Immature natural killer cell (primary cell): Measurements from ENCODE around the gene RAD51B. TPM values are rescaled to one million over a fixed set of nuclear protein-coding genes. Genes with fewer than 3 reads are reported as not detected.

Experiments
- DNase-seq, 3 donors: peaks; one replicate each; pipeline ENCODE4 v3.0.0; 2022; ENCODE audit warnings: mixed read lengths in 1 of 3
- H3K27ac Mint-ChIP-seq, 6 donors: one replicate each; pipeline ENCODE4 v1.8.0; 2020; ENCODE audit warnings: mixed read lengths in 6 of 6, mild to moderate bottlenecking in 5 of 6, inconsistent platforms in 4 of 6, moderate library complexity in 3 of 6
- H3K27me3 Mint-ChIP-seq, 3 donors: one replicate each; pipeline ENCODE4 v1.8.0; 2020 to 2021; ENCODE audit warnings: low read depth in 3 of 3, mild to moderate bottlenecking in 3 of 3, mixed read lengths in 3 of 3, moderate library complexity in 3 of 3, inconsistent platforms in 1 of 3
- H3K36me3 Mint-ChIP-seq, 3 donors: one replicate each; pipeline ENCODE4 v1.8.0; 2020; ENCODE audit warnings: mixed read lengths in 3 of 3, inconsistent platforms in 2 of 3, mild to moderate bottlenecking in 2 of 3
- H3K4me1 Mint-ChIP-seq, 2 donors: one replicate each; pipeline ENCODE4 v1.8.0; 2020; ENCODE audit warnings: inconsistent platforms in 2 of 2, mild to moderate bottlenecking in 2 of 2, mixed read lengths in 2 of 2, moderate library complexity in 1 of 2
- H3K4me3 Mint-ChIP-seq, 5 donors: one replicate each; pipeline ENCODE4 v1.8.0; 2020; ENCODE audit warnings: mild to moderate bottlenecking in 5 of 5, mixed read lengths in 5 of 5, inconsistent platforms in 3 of 5, moderate library complexity in 3 of 5
- H3K9me3 Mint-ChIP-seq, 6 donors: one replicate each; pipeline ENCODE4 v1.8.0; 2020; ENCODE audit warnings: mild to moderate bottlenecking in 6 of 6, mixed read lengths in 6 of 6, inconsistent platforms in 4 of 6, moderate library complexity in 3 of 6
- polyA plus RNA-seq, 3 donors: library from polyadenylated mRNA; unstranded; fragments of 300-500 nt; fragmentation: Illumina TruSeq; gene quantifications; one replicate each; pipeline ENCODE4 v1.2.3, GENCODE V29; 2021

RAD51B gene
- polyA plus RNA-seq, 3 donors from 2014 or later: 17.6 to 20.8 (median 17.7) TPM

DNA sequence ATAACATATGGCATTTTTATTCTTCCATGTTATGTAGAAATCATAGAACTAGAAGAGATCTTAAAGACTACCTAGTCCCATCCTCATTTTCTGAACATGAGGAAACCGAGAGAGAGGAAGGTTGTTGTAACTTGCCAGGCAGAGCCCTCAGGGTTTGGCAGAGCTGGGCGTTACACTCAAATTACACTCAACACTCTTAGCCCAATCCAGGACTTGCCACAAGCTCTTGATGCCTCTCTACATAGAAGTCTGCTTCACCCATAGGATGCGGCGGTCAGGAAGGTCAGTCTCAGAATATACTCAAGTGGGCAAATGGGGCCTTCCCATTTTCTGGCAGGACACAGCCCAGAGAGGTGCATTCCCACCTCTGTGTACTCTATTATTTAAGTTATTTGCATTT is 765.2 kb downstream of the RAD51B start:
- Mint-ChIP-seq H3K4me3 (no peak overlapping the region), H3K27me3 (peaks cover 0 to 2% (median 2%) of the 10 kb centered on the region in 3 donors), H3K4me1 (no peaks in the 10 kb centered on the region), H3K36me3 (peaks cover 0 to 8% (median 2%) of the 10 kb centered on the region in 3 donors), H3K27ac (no peak overlapping the region), H3K9me3 (no peaks in the 10 kb centered on the region)
- DNase-seq: no peak

GRCh38 chr14:68585690-68586089 is 766.1 kb downstream of the RAD51B start:
- Mint-ChIP-seq H3K27me3 (peaks cover 0 to 2% (median 2%) of the 10 kb centered on the region in 3 donors), H3K27ac (no peak overlapping the region), H3K9me3 (no peaks in the 10 kb centered on the region), H3K36me3 (peaks cover 0 to 8% (median 4%) of the 10 kb centered on the region in 3 donors), H3K4me1 (no peaks in the 10 kb centered on the region), H3K4me3 (no peak overlapping the region)
- no peak for DNase-seq

- DNase-seq: no peak
- no peak overlapping the region for H3K27ac Mint-ChIP-seq
- peaks cover 0 to 2% (median 2%) of the 10 kb centered on the region in 3 donors for H3K27me3 Mint-ChIP-seq
- H3K9me3 Mint-ChIP-seq: no peaks in the 10 kb centered on the region
- no peaks in the 10 kb centered on the region for H3K4me1 Mint-ChIP-seq
- peaks cover 0 to 8% (median 4%) of the 10 kb centered on the region in 3 donors for H3K36me3 Mint-ChIP-seq
- no peak overlapping the region for H3K4me3 Mint-ChIP-seq
Measured at GRCh38 chr14:68586896-68587751, 767.5 kb downstream of the RAD51B start.

DNA sequence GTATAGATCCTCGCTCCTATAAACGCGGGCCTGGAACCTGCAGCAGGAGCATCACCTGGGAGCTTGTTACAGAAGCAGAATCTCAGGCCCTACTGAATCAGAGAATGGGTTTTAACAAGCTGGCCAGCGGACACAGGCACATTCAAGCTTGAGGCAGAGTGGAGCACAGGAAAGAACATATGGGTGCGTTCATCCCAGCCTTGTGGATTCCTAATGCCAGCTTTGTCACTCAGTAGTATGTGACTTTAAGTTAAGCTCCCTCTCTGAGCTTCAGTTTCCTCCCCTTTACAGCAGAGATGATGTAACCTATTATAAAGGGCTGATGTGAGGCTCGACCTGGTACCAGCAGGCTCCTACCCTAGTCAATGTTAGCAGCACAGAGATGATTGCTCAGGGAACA is 768.4 kb downstream of the RAD51B start:
- peaks cover 0 to 2% (median 2%) of the 10 kb centered on the region in 3 donors for H3K27me3 Mint-ChIP-seq
- DNase-seq: no peak
- peak overlapping the region in 1 of 6 donors; percentile 4 for H3K27ac Mint-ChIP-seq

GRCh38 chr14:68589447-68590200 is 770.0 kb downstream of the RAD51B start:
- Mint-ChIP-seq H3K4me1 (peaks cover 5 to 8% of the 10 kb centered on the region in 2 donors), H3K36me3 (peaks cover 0 to 4% (median under 1%) of the 10 kb centered on the region in 3 donors), H3K27ac (peak overlapping the region in 2 of 6 donors; percentile 21 to 31), H3K27me3 (peaks cover 0 to 4% (median 2%) of the 10 kb centered on the region in 3 donors), H3K9me3 (no peaks in the 10 kb centered on the region), H3K4me3 (no peak overlapping the region)
- DNase-seq: no peak

More for the DNA sequence above, 768.4 kb downstream of the RAD51B start:
- no peak overlapping the region for H3K4me3 Mint-ChIP-seq
- peaks cover 0 to 5% (median 4%) of the 10 kb centered on the region in 3 donors for H3K36me3 Mint-ChIP-seq
- no peaks in the 10 kb centered on the region for H3K9me3 Mint-ChIP-seq
- H3K4me1 Mint-ChIP-seq: no peaks in the 10 kb centered on the region

- Mint-ChIP-seq H3K4me3 (no peak overlapping the region), H3K27me3 (peaks cover 0 to 4% (median 2%) of the 10 kb centered on the region in 3 donors), H3K9me3 (no peaks in the 10 kb centered on the region), H3K4me1 (peaks cover 5 to 8% of the 10 kb centered on the region in 2 donors), H3K27ac (peak overlapping the region in 2 of 6 donors; percentile 21 to 31), H3K36me3 (peaks cover 0 to 4% (median 0%) of the 10 kb centered on the region in 3 donors)
- DNase-seq: no peak
Measured at GRCh38 chr14:68590201-68590522, 770.6 kb downstream of the RAD51B start.

DNA sequence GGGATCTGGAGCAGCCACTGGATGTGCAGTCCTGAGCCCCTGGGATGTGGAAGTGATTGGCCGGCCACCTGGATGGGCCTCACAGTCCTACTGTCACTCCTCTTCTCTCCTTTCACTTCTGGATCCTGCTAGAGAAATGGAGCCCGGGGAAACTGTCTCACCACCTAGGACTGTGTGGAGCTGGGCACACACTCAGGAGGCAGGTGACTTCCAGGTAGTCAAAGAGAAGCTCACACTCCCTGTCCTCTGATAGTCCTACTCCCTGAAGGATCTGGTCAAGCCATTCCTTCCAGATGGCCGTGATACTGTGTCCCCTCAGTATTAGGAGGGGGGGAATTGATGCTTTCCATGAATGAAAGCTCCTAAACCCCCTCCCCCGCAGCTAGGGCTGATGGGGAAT is 772.2 kb downstream of the RAD51B start:
- H3K27me3 Mint-ChIP-seq: peaks cover 0 to 3% (median 0%) of the 10 kb centered on the region in 3 donors
- no peak for DNase-seq
- no peak overlapping the region for H3K27ac Mint-ChIP-seq
- H3K9me3 Mint-ChIP-seq: no peaks in the 10 kb centered on the region
- peaks cover 0 to 4% (median 0%) of the 10 kb centered on the region in 3 donors for H3K36me3 Mint-ChIP-seq
- H3K4me1 Mint-ChIP-seq: peaks cover 5 to 8% of the 10 kb centered on the region in 2 donors
- H3K4me3 Mint-ChIP-seq: no peak overlapping the region

GRCh38 chr14:68592948-68593556 is 773.5 kb downstream of the RAD51B start:
- H3K36me3 Mint-ChIP-seq: peaks cover 0 to 5% (median 4%) of the 10 kb centered on the region in 3 donors
- DNase-seq: no peak
- H3K27ac Mint-ChIP-seq: no peak overlapping the region
- H3K4me3 Mint-ChIP-seq: no peak overlapping the region
- H3K4me1 Mint-ChIP-seq: peaks cover 5 to 8% of the 10 kb centered on the region in 2 donors
- H3K9me3 Mint-ChIP-seq: no peaks in the 10 kb centered on the region
- H3K27me3 Mint-ChIP-seq: peaks cover 0 to 5% (median 0%) of the 10 kb centered on the region in 3 donors

GRCh38 chr14:68593806-68594536 is 774.4 kb downstream of the RAD51B start:
- peak overlapping the region in 4 of 6 donors; percentile 15 to 71 (median 35) for H3K27ac Mint-ChIP-seq
- H3K27me3 Mint-ChIP-seq: peaks cover 0 to 5% (median 0%) of the 10 kb centered on the region in 3 donors
- H3K4me3 Mint-ChIP-seq: no peak overlapping the region
- H3K36me3 Mint-ChIP-seq: peaks cover 0 to 5% (median 4%) of the 10 kb centered on the region in 3 donors
- H3K4me1 Mint-ChIP-seq: peaks cover 5 to 8% of the 10 kb centered on the region in 2 donors
- no peaks in the 10 kb centered on the region for H3K9me3 Mint-ChIP-seq
- no peak for DNase-seq

GRCh38 chr14:68594737-68595380 is 775.3 kb downstream of the RAD51B start:
- Mint-ChIP-seq H3K27me3 (peaks cover 0 to 4% (median 0%) of the 10 kb centered on the region in 3 donors), H3K27ac (no peak overlapping the region), H3K9me3 (no peaks in the 10 kb centered on the region), H3K4me1 (peaks cover 5 to 8% of the 10 kb centered on the region in 2 donors), H3K4me3 (no peak overlapping the region), H3K36me3 (peaks cover 0 to 5% (median under 1%) of the 10 kb centered on the region in 3 donors)
- DNase-seq: no peak

DNA sequence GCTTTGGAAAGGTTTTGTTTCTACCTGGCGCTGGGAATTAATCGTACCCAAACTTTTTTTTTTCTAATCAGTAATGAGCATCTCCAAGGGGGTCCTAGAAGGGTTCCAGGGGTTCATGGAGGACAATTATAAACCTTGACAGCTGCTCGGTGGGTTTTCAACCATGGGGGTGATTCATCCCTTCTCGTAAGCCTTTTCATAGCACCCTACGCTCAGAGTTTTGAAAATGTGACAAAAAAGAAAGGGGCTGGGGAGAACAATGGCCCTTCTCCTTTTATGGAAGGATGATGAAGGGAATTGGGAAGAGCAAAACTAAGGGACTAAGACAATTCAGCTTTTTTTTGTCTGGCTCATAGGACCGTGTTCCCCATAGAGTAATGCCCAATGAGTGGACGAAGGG is 776.6 kb downstream of the RAD51B start:
- Mint-ChIP-seq H3K4me3 (no peak overlapping the region), H3K4me1 (peaks cover 5 to 8% of the 10 kb centered on the region in 2 donors), H3K27me3 (peaks cover 0 to 4% (median 0%) of the 10 kb centered on the region in 3 donors), H3K27ac (no peak overlapping the region), H3K36me3 (peaks cover 0 to 5% (median 0%) of the 10 kb centered on the region in 3 donors), H3K9me3 (no peaks in the 10 kb centered on the region)
- DNase-seq: no peak

GRCh38 chr14:68596701-68597100 is 777.1 kb downstream of the RAD51B start:
- H3K27me3 Mint-ChIP-seq: peaks cover 0 to 6% (median 0%) of the 10 kb centered on the region in 3 donors
- DNase-seq: no peak
- H3K9me3 Mint-ChIP-seq: no peaks in the 10 kb centered on the region
- no peak overlapping the region for H3K27ac Mint-ChIP-seq
- H3K36me3 Mint-ChIP-seq: peaks cover 0 to 7% (median 0%) of the 10 kb centered on the region in 3 donors
- H3K4me3 Mint-ChIP-seq: no peak overlapping the region
- peaks cover 5 to 8% of the 10 kb centered on the region in 2 donors for H3K4me1 Mint-ChIP-seq
